AML-193 (cell line): ENCODE measurements around the gene KLHL5.
"Not testable (repeated sequence)": the region's sequence is repeated elsewhere in the genome, so short reads cannot be mapped to it uniquely, and the experiment has no call there.

Source experiments
- DNase-seq, 2 experiments: peaks; one replicate each; lab custom pipeline; 2025; lab: John Stamatoyannopoulos, UW

KLHL5 gene

DNA sequence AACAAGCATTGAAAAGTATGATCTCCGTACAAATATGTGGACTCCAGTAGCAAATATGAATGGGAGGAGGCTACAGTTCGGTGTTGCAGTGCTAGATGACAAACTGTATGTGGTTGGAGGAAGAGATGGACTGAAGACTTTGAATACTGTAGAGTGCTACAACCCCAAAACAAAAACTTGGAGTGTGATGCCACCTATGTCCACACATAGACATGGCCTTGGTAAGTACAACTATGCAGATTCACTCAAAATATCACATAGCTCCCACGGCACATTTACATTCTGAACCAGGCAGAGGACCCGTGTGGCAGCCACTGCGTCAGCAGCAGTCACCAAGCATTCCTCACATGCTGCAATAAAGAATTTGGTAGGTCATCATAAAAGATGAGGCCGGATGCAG is 41.3 kb downstream of the KLHL5 start:
- DNase-seq = no peak

DNA sequence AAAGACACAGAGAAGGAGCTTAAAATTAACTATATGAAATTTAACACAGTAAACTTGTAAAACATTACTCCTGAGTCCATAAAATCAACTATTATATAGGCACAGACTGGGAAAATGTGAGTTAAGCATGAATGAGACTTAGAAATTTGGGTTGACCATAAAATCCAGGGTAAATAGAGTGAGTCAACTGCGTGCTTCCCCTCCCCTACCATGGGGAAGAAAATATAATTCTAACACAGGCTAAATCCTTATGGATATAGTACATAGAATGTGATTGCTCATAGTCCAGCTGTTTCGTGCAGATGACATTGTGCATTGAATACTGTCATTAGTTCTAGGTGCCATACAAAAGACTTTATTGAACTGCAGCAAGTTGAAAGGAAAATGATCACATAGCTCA is 42.2 kb downstream of the KLHL5 start:
- no peak for DNase-seq

DNA sequence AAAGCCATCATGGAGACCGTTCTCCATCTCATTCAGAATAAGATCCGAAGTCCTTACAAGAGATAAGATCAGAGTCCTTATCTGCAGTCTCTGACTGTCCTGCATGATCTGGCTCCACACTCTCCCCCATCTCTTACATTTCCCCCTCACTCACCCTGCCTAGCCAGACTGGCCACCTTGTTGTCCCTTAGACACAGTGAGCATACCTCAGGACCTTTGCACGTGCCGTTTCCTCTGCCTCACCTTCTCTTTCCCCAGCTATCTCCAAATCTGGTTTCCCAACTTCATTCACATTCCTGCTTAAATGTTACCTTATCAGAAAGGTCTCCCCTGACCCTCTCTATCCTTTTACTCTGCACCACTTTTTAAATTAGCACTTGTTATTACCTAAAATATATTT is 44.0 kb downstream of the KLHL5 start:
- DNase-seq = no peak

DNA sequence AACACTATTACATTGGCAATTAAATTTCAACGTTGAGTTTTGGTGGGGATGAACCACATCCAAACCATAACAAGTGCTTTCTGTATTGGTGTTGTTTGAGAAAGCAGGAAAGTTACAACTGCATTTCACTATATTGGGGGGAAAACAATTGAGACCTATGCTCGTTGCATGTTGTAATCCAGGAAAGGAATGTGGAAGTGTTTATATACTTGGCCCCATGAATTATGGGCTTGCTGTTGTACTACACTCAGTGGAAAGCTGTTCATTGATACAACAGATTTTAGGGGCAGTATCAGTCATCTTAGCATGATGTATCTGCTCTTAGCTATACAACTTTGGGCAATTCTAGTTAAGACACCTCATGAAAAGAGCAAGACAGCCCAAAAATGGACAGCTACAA is 52.4 kb downstream of the KLHL5 start:
- no peak for DNase-seq

DNA sequence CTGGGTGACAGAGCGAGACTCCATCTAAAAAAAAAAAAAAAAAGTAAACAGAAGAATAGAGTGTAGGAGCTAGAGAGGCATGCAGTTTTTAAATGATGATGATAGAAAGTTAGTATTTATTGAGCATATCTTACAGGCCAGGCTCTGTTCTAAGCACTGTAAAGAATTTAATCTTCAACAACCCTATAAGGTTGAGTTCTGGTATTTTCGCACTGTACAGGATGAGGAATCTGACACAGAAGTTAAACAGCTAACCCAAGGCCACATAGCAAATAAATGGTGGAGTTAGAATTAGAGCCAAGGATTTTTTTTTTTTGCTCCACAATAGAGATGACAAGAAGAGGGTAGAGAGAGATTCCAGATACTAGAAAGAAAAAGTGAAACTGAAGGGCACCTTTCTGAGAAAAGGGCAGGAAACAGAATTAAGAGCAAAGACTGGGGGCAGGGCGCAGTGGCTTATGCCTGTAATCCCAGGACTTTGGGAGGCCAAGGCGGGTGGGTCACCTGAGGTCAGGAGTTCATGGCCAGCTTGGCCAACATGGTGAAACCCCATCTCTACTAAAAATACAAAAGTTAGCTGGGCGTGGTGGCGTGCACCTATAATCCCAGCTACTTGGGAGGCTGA is 56.1 kb downstream of the KLHL5 start:
- no peak for DNase-seq

DNA sequence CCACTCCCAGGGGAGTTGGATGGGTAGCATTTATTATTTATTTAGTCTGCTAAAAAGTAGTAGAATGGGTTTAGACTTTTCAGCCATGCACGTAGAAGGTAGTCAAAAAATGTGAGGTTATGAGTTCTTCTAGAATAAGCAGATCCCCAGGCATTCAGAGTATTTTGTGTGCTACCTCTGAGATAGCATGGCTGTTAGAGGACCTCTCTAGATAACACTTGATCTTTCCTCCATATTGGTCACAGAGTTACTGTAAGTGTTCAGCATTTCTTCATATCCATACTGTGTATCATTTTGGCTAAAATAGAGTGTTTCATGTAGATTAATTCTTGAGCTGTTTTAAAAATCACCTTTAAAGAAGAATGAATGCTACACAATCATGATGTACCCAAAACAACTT is 58.4 kb downstream of the KLHL5 start:
- DNase-seq = no peak

DNA sequence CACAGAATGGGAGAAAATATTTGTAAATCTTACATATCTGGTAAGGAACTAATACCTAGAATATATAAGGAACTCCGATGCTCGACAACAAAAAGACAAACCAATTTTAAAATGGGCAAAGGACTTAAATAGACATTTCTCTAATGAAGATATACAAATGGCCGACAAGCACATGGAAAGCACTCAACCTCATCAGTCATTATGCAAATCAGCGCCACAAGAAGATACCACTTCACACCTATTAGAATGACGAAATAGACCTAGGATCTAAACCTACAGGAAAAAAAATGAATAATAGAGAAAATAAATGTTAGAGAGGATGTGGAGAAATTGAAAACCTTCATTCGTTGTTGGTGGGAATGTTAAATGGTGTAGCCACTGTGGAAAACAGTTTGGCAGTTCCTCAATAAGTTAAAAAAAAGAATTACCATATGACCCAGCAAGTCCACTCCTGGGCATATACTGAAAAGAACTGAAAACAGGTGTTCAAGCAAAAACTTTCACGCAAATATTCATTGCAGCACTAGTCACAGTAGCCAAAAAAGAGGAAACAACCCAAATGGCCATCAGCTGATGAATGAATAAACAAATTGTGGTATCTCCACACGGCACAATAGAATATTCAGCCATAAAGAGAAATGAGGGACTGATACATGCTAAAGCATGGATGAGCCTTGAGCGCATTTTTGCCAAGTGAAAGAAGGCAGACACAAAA is 63.0 kb downstream of the KLHL5 start:
- DNase-seq = no peak

DNA sequence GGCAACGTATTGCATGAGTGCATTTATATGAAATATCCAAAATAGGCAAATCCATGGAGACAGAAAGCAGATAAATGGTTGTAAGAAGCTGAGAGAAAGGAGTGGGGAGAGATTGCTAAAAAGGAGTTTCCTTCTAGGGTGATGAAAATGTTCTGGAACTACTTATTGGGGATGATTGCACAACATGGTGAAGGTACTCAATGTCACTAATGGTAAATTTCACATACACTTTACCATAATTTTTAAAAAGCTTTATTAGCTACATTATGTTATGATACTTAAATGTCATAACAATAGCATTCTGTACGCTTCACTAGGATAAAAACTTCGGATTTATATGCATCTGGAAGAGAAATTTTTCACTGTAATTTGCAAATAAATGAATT is 63.6 kb downstream of the KLHL5 start:
- DNase-seq = no peak

DNA sequence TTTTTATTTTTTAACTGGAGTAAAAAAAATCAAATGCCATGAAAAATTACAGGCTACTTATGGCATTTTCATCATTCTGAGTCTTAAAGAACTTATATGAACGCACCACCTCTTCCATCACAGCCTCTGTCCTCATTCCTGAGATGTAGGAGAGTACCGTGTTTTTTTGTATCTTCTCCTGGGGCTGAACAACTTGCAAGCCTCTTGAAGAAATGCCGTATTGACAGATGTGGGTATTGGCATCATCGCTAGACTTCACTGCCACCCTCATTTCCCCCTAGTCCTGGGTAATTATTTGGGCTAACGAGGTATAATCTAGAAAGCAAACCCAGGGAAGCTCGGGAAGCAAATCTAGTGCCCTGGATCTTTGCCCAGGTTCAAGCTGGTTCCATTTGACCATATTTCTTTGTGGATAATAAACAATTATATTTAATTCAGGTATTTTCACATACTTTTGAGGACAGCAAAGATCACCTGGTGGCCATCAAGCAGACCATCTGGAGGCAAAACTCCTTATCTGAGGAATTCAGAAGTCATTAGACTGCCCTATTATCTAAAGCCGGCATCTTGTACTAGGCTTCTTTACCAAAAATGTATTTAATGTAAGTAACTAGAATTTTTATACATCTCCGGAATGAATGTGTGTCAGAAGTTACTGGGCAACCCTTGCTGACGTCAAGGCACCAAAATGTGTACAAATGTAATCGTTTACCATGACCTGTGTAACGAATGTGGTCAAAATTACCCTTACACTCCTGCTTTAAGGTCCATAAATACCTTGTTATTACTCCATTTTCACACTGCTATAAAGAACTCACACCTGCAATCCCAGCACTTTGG is 64.4 kb downstream of the KLHL5 start:
- no peak for DNase-seq

DNA sequence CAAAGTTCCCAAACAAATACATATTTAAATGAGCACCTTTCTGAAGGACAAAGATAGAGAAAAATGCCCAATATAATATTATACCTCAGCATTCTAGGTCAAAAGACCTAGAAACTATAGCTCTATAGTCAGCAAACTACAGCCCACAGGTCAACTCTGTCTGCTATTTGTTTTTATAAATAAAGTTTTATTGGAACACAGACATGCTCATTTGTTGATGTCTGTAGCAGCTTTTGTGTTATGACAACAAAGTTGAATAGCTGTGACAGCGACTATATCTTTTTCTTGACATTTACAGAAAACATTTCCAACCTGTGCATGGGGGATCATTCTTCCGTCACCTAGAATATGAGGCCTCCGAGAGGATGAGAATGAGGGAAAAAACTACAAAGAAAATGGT is 71.6 kb downstream of the KLHL5 start:
- DNase-seq = no peak

DNA sequence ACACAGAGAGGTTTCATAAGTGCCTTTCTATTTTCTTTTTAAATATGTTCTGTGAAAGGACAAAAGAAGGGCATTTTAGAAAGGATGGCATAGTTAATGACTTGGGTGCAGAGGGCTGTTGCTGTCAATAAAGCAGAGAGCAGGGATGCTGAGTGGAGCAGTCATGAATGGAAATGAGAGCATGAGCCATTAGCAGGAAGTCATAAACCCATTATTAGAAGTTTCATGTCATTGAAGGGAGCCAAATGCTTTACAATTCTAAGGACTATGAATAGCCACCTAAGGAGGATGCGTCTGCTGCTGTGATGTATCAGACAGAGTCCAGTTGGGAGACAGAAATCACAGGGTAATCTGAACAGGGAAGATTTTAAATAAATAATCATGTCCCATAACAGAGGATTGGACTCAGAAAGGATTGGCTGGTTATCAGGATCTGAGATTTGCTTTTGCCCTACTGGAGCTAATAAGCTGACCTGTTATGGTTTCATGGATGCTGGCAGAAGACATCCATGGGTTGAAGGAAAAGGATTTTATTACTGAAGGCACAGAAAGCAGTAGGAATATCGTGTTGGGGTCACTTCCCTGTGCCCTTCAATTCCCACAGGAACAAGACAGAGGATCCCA is 72.8 kb downstream of the KLHL5 start:
- DNase-seq = no peak

DNA sequence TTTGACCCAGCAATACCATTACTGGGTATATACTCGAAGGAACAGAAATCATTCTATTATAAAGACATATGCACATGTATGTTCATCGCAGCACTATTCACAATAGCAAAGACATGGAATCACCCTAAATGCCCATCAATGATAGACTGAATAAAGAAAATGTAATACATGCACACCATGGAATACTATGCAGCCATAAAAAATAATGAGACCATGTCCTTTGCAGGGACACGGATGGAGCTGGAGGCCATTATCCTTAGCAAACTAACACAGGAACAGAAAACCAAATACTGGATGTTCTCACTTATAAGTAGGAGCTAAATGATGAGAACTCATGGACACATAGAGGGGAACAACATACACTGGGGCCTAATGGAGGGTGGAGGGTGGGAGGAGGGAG is 76.2 kb downstream of the KLHL5 start:
- not testable (repeated sequence) for DNase-seq

DNA sequence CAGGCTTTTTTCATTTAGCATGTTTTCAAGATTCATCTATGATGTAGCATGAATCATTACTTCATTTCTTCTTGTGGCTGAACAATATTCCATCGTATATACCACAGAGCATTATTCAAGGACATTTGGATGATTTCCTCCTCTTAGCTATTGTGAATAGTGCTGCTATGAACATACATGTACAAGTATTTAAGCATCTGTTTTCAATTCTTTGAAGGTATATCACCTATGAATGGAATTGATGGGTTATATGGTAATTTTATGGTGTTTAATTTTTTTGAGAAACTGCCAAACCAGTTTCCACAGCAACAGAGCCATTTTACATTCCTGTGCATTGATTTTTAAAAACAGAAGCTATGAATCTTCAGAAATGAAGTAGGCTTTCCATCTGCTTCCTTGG is 84.2 kb downstream of the KLHL5 start:
- no peak for DNase-seq

DNA sequence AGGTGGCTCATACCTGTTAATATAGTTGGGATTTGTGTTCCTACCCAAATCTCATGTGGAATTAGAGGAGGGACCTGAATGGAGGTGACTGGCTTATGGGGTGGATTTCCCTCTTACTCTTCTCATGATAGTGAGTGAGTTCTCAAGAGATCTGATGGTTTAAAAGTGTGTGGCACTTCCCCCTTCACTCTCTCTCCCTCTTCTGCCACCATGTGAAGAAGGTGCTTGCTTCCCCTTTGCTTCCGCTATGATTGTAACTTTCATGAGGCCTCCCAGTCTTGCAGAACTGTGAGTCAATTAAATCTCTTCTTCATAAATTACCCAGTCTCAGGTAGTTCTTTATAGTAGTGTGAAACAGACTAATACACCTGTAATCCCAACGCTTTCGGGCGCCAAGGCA is 92.0 kb downstream of the KLHL5 start:
- DNase-seq = no peak

DNA sequence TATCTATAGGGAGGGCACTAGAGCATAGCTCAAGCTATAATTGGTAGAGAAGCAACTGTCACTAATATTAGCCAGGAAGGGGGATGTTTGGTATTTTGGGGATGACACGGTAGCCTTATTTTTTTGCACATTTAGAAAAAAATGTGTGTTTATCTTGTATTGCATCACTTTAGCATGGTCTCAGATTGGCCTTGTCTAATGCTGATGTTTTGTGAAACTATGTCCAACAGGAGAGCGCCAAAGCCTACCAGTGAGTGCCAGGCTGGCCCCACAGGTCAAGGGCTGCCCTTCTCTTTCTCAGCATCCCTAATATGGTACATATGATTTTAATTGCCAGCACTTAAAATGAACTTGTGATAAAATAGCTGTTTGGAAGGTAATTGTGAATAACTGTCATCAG is 95.5 kb downstream of the KLHL5 start:
- DNase-seq = no peak

DNA sequence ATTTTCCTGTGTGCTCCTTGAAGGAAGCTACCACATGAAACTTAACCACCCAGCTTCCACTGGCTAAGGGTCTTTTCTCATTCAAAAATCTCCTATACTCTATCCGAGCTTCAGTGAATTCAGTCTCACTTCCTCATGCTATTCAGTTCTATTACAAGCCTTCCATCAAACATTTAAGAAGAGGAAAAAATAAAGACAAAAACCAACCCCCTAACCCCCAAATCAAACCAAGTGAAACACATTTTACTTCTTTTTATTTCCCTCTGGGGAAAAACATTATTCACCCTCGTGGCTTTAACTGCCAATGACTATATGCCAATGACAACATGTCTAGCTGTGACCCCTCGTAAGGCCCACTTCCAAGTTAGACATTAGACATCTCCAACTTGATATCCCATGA is 104.1 kb downstream of the KLHL5 start:
- no peak for DNase-seq

DNA sequence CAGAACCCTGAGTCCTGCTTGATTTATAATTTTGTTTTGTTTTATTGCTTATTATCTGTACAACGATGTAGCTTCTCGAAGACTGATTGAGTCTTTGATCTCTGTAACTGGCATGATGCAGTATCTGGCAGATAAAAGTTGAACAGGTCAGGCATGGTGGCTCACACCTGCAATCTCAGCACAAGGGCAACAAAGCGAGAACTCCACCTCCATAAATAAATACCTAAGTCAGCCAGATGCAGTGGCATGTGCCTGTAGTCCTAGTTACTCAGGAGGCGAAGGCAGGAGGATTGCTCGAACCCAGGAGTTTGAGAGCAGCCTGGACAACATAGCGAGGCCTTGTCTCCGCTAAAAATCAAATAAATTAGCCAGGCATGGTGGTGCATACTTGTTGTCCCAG is 104.6 kb downstream of the KLHL5 start:
- DNase-seq = no peak

DNA sequence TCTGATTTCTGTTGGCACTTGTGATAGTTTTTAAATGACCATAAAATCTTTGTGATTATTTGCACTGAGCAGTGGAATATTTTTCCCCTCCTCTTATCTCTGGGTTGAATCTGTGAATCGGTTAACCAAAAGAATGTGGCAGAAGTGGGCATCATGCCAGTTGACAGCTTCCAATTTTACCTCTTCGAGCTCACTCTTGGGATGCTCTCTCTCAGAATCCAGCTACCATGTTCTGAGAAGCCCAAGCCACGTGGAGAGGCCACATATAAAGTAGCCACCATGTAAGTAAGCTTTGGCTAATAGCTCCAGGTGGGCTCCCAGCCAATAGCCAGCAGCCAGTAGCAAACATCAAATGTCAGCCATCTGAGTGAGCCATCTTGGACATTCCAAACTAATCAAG is 107.4 kb downstream of the KLHL5 start:
- DNase-seq = no peak

DNA sequence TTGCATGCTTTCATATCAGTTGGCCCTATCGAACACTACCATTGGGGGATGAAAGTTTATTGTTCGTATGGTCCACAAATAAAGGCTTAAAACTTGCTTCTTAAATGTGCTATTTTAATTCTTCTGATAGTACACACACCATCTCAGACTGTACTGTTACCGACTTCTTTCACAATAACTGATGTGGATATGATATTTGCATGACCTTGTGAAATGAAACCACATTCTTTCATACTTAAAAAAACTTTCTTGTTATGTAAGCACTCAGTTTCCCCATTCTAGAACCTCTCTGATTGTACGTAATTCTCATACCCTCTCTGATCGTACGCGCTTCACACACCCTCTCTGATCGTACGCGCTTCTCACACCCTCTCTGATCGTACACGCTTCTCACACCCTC is 108.3 kb downstream of the KLHL5 start:
- DNase-seq = no peak
